ENCODE data around the gene A2M. TPM values are rescaled to one million over a fixed set of nuclear protein-coding genes. Genes with fewer than 3 reads are reported as not detected.

Gene A2M
- total and polyA plus RNA-seq, 2 donors (not counting 3 experiments of a cell fraction or from before 2014, with no cell fraction given), result 11.5 to 16.9 TPM

GRCh38 chr12:9086087-9086486, 29.6 kb downstream of the A2M start:
- FAIRE-seq, result no peak
- H3K4me1 ChIP-seq (ENCODE audit: control insufficient read depth, extremely low read depth, insufficient read depth, low read length), result no peaks in the 10 kb centered on the region
- H3K9me1 ChIP-seq (replicated peaks; ENCODE audit: control insufficient read depth, extremely low read depth, insufficient read depth, low read length), result no peaks in the 10 kb centered on the region
- H2AFZ ChIP-seq (ENCODE audit: low read depth, low read length), result no peak overlapping the region
- no peaks in the 10 kb centered on the region for H4K20me1 ChIP-seq (replicated peaks; ENCODE audit: control insufficient read depth, extremely low read depth, insufficient read depth, low read length)
- H3K79me2 ChIP-seq (ENCODE audit: control insufficient read depth, insufficient read depth, low read length), result no peaks in the 10 kb centered on the region
- dilution Hi-C loops (cut with MboI; ENCODE audit: extremely low pct_ligation_motif_present, low sequenced_read_pairs), result no loop called here
- DNase-seq (ENCODE audit: low read depth, low spot score), result no peak
- POLR2A ChIA-PET, result no interaction called here
- BruUV-seq (replicated peaks), result no TSS peak
- no peak overlapping the region for H3K4me2 ChIP-seq (ENCODE audit: insufficient read depth, low read length)
- H3K27me3 ChIP-seq (ENCODE audit: control insufficient read depth in 2 of 2, insufficient read depth in 2 of 2, low read length in 2 of 2), result peaks cover 0 to 10% of the 10 kb centered on the region in 2 experiments
- H3K9me3 ChIP-seq (replicated peaks; ENCODE audit: control insufficient read depth, insufficient read depth, low read length), result no peaks in the 10 kb centered on the region
- H3K9ac ChIP-seq (replicated peaks; ENCODE audit: extremely low read depth, insufficient read depth, low read length), result no peak overlapping the region
- CTCF ChIA-PET, result interaction anchor here (1.7 kb wide), 1 partner anchor 9 kb away, joined by 6 read pairs; no protein-coding TSS in a partner anchor
- intact Hi-C loops (cut with micrococcal nuclease), result no loop called here
- H3K27ac ChIP-seq (ENCODE audit: insufficient read depth, low read depth, low read length), result no peak overlapping the region
- H3K36me3 ChIP-seq (ENCODE audit: control insufficient read depth in 2 of 2, extremely low read depth in 1 of 2, insufficient read depth in 2 of 2, low read length in 2 of 2), result no peaks in the 10 kb centered on the region
- no peak overlapping the region for H3K4me3 ChIP-seq (replicated peaks in 1 of 3; ENCODE audit: insufficient read depth in 1 of 3, low read depth in 1 of 3, low read length in 3 of 3)
- TF ChIP-seq EZH2 (IDR thresholded peaks at IDR 0.05; ENCODE audit: borderline replicate concordance, low read depth, low read length, severe bottlenecking), result no peak
- TF ChIP-seq JUN (IDR thresholded peaks at IDR 0.05; ENCODE audit: borderline replicate concordance, insufficient read depth, insufficient read length, low read depth), result no peak
- TF ChIP-seq MAX (IDR thresholded peaks at IDR 0.05; ENCODE audit: insufficient read depth, insufficient read length), result no peak
- no peak for TF ChIP-seq MYC (IDR thresholded peaks at IDR 0.05; ENCODE audit: low read depth, low read length)

- BruUV-seq (replicated peaks), result no TSS peak
- intact Hi-C loops (cut with micrococcal nuclease), result no loop called here
- H3K79me2 ChIP-seq (ENCODE audit: control insufficient read depth, insufficient read depth, low read length), result no peaks in the 10 kb centered on the region
- no peaks in the 10 kb centered on the region for H3K4me1 ChIP-seq (ENCODE audit: control insufficient read depth, extremely low read depth, insufficient read depth, low read length)
- peaks cover 0 to 10% of the 10 kb centered on the region in 2 experiments for H3K27me3 ChIP-seq (ENCODE audit: control insufficient read depth in 2 of 2, insufficient read depth in 2 of 2, low read length in 2 of 2)
- H3K27ac ChIP-seq (ENCODE audit: insufficient read depth, low read depth, low read length), result no peak overlapping the region
- no peak overlapping the region for H3K4me3 ChIP-seq (replicated peaks in 1 of 3; ENCODE audit: insufficient read depth in 1 of 3, low read depth in 1 of 3, low read length in 3 of 3)
- DNase-seq (ENCODE audit: low read depth, low spot score) (no peak), FAIRE-seq (no peak)
- H3K9ac ChIP-seq (replicated peaks; ENCODE audit: extremely low read depth, insufficient read depth, low read length), result no peak overlapping the region
- H3K9me3 ChIP-seq (replicated peaks; ENCODE audit: control insufficient read depth, insufficient read depth, low read length), result no peaks in the 10 kb centered on the region
- POLR2A ChIA-PET, result no interaction called here
- H3K4me2 ChIP-seq (ENCODE audit: insufficient read depth, low read length), result no peak overlapping the region
- H3K36me3 ChIP-seq (ENCODE audit: control insufficient read depth in 2 of 2, extremely low read depth in 1 of 2, insufficient read depth in 2 of 2, low read length in 2 of 2), result no peaks in the 10 kb centered on the region
- no peaks in the 10 kb centered on the region for H4K20me1 ChIP-seq (replicated peaks; ENCODE audit: control insufficient read depth, extremely low read depth, insufficient read depth, low read length)
- TF ChIP-seq CTCF (IDR thresholded peaks at IDR 0.05; ENCODE audit: extremely low read depth in 1 of 2, insufficient read depth in 1 of 2, low read depth in 1 of 2, low read length in 2 of 2) (no peak), POLR2AphosphoS5 (IDR thresholded peaks at IDR 0.05; ENCODE audit: insufficient read depth, low read depth, low read length) (no peak), JUN (IDR thresholded peaks at IDR 0.05; ENCODE audit: borderline replicate concordance, insufficient read depth, insufficient read length, low read depth) (no peak), FOS (IDR thresholded peaks at IDR 0.05; ENCODE audit: borderline replicate concordance, insufficient read depth, low read length) (no peak), MYC (IDR thresholded peaks at IDR 0.05; ENCODE audit: low read depth, low read length) (no peak), MAX (IDR thresholded peaks at IDR 0.05; ENCODE audit: insufficient read depth, insufficient read length) (no peak), POLR2A (IDR thresholded peaks at IDR 0.05; ENCODE audit: low read depth, low read length) (no peak), GATA2 (IDR thresholded peaks at IDR 0.05; ENCODE audit: insufficient read depth, insufficient read length, low read depth, low read length) (no peak), EZH2 (IDR thresholded peaks at IDR 0.05; ENCODE audit: borderline replicate concordance, low read depth, low read length, severe bottlenecking) (no peak)
- peaks cover 2% of the 10 kb centered on the region for H3K9me1 ChIP-seq (replicated peaks; ENCODE audit: control insufficient read depth, extremely low read depth, insufficient read depth, low read length)
- no peak overlapping the region for H2AFZ ChIP-seq (ENCODE audit: low read depth, low read length)
- dilution Hi-C loops (cut with MboI; ENCODE audit: extremely low pct_ligation_motif_present, low sequenced_read_pairs), result no loop called here
- CTCF ChIA-PET, result interaction anchor here (1.2 to 1.5 kb wide), 2 partner anchors 175 to 540 kb away, joined by 3 read pairs; no protein-coding TSS in a partner anchor
These were observed 31.3 kb downstream of the A2M start for GRCh38 chr12:9084417-9084816.
